GM04503 (cell line): Measurements from ENCODE around the gene PLA2G2D.

ENCODE experiments used
- DNase-seq: peaks from one replicate; pipeline ENCODE4 v3.0.0-alpha.2; 2012; ENCODE audit warnings: low read depth

Gene PLA2G2D

DNA sequence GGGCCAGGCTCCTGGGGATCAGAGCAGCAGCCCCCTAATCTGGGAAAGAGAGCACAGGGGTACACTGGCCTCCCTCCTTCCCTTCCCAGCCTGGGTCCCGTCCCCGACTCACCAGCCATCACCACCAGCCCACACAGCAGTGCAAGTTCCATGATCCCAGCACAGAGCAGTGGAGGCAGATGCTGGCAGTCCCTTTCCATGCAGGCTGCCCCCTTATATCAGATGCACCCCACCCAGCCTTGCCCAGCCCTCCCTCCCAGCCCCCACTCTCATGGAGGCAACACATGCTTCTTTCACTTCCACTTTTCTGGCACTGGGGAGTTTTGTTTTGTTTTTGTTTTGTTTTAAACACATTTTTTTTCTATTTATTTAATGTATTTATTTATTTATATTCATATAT, at the start of gene PLA2G2D:
PLA2G2D (minus strand) TSS at position 190 of the 400 bp plus-strand sequence; CDS start at position 152, 38 bp downstream.
- DNase-seq, result no peak

DNA sequence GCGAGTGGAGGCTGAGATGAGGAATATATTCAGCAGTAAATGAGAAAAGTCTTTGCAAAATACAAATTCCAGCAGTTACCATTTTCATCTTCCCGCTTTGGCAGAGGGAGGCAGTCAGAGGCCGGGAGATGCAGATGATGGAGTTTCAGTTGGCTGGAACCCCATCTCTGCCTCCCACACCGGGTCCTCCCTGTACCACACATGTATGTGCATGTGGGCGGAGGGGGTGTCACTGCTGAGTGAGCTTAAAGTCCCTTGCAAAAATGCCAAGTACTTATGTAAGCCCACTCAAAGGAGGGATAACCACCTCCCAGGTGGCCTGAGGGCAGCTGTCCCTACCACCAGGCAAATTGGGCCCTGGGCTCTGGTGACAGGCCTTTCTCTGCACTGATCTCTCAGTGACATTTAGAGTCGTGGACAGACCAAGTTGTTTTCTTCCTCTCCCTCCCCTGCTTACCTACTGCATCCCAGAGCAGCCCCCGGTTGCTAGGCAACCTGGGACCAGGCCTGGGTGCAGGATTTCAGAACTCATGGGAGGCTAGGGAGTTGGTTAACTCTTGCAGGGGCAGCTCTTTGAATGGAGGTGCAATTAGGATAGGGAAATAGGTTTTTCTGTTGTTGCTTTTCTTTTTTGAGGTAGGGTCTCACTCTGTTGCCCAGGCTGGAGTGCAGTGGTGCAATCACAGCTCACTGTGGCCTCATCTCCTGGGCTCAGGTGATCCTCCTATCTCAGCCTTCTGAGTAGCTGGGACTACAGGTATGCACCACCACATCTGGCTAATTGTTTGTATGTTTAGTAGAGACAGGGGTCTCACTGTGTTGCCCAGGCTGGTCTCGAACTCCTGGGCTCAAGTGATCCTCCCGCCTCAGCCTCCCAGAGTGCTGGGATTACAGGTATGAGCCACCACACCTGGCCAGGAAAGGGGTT, 49.5 kb upstream of the PLA2G2D start:
- DNase-seq, result no peak

DNA sequence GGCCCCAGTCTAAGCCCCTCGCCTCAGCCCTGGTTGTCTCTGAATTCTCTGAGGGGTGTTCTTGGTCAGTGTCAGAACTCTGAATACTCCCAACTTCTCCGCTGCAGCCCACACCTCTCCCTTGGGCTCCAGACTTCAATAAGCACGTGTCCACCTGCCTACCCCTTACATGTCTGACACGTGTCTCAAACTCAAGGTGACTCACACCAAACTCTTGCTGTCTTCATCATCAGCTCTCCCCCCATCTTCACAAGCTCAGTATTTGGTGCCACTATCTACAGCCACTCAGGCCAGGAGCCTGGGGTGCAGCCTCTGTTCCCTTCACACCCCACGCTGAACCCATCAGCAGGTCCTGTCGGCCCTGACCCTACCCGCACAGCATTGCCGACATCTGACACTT, 47.8 kb upstream of the PLA2G2D start:
- no peak for DNase-seq

- no peak for DNase-seq
Measured at GRCh38 chr1:20166051-20166450, 46.7 kb upstream of the PLA2G2D start.

GRCh38 chr1:20165522-20165951, 46.2 kb upstream of the PLA2G2D start:
- DNase-seq, result no peak

DNA sequence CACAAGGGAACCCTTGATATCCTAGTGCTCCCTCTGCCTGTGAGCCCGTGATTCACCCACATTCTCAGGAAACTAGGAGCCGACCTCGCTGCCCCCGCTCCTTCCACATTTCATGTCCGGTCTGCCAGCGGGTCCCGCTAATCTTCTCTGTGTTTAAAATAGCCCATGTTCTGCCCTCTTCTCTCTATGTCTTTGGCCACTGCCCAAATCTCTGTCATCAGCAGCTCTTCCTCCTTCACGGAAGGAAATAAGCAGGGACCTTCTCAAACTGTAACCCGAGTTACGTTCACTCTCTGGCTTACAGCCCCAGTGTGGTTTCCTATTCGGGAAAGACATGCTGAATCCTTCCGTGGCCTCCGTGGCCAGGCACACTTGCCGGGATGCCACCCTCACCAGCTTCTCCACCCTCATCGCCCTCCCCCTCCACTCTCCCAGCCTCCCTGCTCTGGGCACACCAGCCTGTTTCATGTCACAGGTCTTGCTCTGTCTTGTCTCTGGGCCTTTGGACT, 45.4 kb upstream of the PLA2G2D start:
- DNase-seq, result no peak

DNA sequence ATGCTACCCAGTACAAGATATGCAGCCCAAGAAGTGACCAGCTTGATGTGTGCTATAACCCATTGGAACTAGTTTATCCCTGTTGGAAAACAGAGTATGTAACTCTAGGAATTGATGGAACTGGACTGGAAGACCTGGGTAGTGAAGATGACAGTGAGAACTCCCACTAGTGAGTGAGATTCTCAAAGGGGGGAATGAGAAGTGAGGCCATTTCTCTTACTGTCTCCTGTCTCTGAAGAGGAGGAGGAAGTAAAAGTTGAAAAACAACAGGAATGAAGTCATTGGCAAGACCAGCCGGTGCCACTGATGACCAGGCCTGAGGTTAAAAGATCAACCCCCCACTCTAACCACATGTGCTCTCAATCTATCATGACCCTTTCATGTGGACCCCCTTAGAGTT, 40.7 kb upstream of the PLA2G2D start:
- no peak for DNase-seq

DNA sequence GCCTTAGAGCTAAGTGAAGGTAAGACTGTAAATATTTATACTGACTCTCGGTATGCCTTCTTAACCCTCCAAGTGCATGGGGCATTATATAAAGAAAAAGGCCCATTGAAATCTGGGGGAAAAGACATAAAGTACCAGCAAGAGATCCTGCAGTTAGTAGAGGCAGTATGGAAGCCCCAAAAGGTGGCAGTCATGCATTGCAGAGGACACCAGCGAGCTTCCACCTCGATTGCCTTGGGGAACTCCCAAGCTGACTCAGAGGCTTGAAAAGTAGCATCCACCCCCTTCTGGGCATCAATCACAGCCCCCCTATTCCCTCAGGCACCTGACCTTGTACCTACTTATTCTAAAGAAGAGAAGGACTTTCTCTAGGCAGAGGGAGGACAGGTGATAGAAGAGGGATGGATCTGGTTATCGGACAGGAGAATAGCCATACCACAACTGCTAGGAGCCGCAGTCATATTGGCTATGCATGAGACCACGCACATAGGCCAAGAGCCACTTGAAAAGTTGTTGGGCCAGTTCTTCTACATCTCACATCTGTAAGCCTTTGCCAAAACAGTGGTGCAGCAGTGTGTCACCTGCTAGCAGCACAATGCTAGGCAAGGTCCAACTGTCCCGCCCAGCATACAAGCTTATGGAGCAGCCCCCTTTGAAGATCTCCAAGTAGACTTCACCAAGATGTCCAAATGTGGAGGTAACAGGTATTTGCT, 39.2 kb upstream of the PLA2G2D start:
- DNase-seq, result no peak

GRCh38 chr1:20154301-20154831, 35.0 kb upstream of the PLA2G2D start:
- no peak for DNase-seq

GRCh38 chr1:20153000-20153418, 33.7 kb upstream of the PLA2G2D start:
- no peak for DNase-seq

GRCh38 chr1:20152599-20152930, 33.2 kb upstream of the PLA2G2D start:
- no peak for DNase-seq

DNA sequence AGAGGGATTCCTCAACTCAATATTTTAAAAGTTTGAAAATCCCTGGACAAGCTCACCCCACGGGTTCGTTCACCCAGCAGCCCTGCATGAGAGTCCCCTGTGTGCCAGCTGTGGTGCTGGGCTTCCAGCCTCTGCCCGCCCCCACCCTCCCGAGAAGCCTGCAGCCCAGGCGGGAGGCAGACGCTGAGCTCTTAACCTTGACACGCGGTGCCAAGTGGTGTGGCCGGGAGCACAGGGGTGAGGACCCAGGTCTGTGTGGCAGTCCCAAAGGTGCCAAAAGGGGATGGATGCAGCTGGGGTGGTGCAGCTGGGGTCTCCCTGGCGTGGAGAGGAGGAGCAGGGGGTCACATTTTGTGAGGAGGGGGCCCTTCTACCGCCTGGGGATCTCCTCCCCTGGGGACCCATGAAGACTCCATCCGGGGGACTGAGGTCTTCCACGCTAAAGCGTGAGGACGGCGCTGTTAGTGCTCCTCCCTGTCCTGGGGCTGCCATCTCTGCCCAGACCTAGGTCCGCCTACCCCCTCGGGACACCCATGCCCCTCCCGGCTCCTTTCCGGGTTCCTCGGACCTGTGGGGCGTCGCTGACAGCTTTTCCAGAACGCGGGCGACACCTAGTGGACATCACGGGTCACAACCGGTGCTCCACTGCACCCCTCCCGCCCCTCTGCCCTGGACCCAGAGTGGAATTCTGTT, 32.7 kb upstream of the PLA2G2D start:
- no peak for DNase-seq

DNA sequence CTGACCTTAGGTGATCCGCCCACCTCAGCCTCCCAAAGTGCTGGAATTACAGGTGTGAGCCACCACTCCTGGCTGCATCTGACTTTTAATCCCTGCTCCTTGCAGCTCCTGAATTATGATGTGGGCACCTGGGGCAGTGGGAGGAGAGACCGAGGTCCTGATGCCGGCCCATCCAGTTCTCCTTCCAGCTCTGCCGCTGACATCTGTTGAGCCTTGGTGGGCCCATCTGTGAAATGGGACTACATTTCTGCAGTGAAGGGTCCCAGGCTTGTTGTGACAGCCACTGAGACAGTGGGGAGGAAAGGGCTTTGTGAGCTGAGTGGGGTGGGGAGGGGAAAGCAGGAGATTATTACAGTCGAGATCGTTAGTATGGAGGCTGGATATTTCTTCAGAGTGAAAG, 31.6 kb upstream of the PLA2G2D start:
- DNase-seq, result no peak

- DNase-seq, result no peak
Measured at GRCh38 chr1:20150326-20150705, 31.0 kb upstream of the PLA2G2D start.

DNA sequence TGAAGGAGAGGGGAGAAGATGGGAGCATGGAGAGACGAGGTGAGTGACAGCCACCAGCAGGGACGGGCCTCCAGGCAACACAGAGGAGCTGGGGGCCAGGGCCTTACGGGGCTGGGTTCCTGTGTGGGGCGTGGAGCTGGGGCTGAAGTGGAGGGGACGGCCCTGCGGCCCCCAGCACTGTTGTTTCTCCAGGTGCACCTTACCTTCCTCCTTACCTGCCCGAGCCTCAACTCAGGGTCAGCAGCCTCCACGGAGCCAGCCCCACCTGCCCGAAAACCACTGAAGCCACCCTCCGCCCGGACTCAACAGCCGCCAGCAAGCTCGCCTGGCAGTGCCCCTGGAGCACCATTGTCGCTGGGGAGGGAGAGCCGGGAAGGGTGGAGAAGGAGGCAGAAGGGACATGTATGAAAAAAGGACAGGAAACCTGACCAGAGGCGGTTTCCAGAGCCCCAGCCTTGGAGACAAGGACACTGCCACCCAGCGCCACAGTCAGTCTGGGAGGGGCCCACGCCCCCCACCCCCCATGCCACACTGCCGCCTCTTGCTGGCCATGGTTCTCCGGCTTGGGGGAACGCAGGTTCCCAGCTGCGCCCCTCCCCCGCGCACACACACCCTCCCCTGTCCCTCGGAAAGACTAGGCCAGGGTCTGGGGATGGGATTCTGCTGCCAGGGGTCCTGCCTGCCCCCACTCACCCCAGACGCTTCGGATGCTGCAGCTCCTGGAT, 30.4 kb upstream of the PLA2G2D start:
- no peak for DNase-seq

DNA sequence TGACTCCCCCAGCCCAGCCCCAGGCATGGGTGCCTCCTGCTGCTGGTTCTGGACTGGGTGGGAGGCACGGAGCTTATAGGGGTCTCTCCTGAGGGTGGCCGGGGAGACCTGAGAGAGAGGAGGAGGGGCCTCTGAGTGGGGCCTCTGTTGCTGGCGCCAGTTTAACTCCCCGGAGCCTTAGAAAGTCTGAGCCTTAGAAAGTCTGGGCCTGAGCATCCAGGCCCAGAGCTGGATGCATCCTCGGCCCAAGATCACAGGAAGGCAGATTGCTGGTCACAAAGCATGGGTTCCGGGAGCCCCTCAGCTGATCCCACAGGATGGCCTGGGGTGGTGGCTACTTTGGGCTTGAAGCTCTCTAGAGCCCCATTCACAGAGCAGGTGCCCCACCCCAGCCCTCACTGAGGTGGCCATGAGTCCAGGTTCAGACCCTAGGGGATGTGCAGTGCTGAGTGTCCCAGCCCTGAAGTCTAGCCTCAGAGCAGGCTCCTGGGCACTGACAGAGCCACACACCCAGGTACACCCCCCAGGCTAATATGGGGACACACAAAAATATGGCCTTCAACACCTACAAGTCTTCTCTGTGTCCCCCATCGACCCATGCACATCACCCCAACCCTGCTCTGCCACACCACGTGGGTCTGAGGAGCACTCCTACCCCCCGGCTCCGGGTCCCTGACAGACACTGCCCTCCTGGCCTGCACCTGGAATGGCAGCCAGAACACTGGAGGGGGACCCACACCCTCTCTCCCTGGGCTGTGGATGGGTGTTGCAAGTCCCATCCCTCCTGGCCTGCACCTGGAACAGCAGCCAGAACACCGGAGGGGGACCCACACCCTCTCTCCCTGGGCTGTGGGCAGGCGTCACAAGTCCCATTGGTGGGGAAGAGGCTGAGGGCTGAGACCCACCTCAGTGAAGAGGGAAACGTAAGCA, 29.5 kb upstream of the PLA2G2D start:
- no peak for DNase-seq

DNA sequence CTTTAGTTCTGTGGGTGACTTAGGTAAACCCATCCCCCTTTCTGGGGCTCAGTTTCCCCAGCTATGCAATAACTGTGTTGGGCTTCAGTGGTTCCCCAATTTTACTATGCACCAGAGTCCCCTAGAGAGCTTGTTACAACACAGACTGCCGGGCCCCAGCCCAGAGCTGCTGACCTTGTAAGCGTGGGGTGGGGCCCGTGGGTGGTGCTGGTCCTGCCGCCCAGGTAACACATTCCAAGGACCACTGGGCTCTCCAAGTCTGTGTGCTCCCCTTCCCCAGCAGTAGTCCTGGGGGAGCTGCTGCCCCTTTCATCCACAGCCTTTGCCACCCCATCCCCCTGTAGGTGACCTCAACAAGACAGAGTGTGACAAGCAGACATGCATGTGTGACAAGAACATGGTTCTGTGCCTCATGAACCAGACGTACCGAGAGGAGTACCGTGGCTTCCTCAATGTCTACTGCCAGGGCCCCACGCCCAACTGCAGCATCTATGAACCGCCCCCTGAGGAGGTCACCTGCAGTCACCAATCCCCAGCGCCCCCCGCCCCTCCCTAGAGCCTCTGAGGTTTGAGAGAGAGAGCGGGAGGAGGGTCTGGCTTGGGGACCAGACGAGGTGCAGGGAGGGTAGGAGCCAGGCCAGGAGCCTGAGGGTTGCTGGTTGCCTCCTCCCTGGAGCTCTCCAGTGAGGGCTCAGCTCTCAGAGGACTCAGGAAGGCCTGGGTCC, 28.7 kb upstream of the PLA2G2D start:
- DNase-seq, result no peak

DNA sequence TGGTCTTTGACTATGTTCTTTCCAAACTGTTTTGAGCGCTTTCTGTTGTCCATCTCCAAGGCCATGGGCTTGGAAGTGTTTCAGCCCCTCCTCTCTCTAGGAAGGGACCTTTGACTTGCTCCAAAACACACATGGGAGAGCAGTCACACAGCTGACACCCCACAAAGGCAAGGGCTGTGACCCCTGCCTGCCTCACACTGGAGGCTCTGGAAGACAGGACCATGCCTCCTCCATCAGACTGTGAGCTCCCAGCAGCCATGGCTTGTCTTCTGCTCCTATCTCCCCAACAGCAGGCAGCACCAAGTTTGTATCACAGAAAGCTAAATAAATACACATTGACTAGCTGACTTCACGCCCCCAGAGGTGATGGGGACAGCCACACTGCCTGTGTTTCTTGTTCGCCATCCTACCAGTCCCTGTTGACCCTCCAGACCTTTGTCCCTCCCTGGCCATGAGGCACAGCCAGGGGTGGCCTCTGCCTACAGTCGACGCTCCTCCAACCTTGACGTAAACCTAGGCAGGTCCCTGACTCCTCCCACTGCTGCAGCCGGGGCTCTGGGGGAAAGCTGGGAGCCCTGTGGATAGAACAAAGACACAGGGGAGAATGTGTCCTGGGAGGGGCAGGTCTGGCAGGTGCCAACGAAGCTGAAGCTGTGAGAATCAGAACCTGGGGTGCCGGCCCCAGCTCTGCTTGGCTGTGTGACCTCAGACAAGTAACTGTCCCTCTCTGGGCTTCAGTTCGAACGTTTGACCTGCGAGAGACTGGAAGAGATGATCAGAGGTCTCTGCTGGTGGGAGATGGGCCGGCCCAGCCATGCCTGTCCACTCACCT, 24.6 kb upstream of the PLA2G2D start:
- no peak for DNase-seq

DNA sequence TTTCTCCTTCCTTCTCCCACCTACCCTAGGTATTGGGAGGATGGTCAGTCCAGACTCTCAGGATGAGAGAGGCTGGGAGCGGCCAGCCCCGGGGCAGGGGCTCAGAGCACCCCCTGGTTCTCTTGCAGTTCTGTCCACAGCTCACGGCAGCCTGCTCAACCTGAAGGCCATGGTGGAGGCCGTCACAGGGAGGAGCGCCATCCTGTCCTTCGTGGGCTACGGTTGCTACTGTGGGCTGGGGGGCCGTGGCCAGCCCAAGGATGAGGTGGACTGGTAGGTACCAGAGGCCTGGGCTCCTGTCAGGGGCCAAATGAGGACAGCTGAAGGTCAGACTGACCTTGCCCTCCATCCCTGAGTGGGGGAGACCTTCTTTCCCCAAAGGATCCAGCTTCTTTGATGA, 24.0 kb upstream of the PLA2G2D start:
- no peak for DNase-seq
